SH-SY5Y (cell line): ENCODE results near the gene SLC37A3.

ENCODE experiments used
- GATA2 ChIP-seq: IDR thresholded peaks from 2 replicates; pipeline ENCODE4 v1.6.1; 2011; ENCODE audit warnings: mild to moderate bottlenecking, low read depth, low read length
- GATA3 ChIP-seq: IDR thresholded peaks from 2 replicates; pipeline ENCODE4 v1.6.1; 2011; ENCODE audit warnings: low read depth, mild to moderate bottlenecking, low read length, moderate library complexity

DNA sequence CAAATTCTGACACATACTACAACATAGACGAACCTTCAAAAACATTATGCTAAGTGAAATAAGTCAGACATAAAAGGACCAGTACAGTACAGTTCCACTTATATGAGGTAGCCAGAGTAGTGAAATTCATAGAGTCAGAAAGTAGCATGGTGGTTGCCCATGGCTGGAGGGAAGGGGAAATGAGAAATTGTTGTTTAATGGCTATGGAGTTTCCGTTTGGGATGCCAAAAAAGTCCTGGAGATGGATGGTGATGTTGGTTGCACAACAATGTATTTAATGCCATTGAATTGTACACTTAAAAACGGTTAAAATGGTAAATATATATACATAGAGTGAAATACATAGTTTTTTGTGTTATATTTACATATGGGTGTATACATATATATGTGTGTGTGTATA is 2.1 kb upstream of the SLC37A3 start:
- TF ChIP-seq GATA2 = no peak
- no peak for TF ChIP-seq GATA3
